GM12875 (cell line): Measurements from ENCODE around the gene MITF.

Experiments
- H3K4me3 ChIP-seq: one replicate; pipeline ENCODE4 v1.5.1; 2011; ENCODE audit warnings: low read depth, low read length, control low read depth
- TF ChIP-seq, protein P1 (sequence below): IDR thresholded peaks from 2 replicates; pipeline ENCODE4 v1.5.1; 2011; ENCODE audit warnings: low read depth, mild to moderate bottlenecking, control low read depth, inconsistent platforms, low read length, moderate library complexity, borderline replicate concordance; ENCODE audit not compliant: insufficient read depth

The MITF gene

DNA sequence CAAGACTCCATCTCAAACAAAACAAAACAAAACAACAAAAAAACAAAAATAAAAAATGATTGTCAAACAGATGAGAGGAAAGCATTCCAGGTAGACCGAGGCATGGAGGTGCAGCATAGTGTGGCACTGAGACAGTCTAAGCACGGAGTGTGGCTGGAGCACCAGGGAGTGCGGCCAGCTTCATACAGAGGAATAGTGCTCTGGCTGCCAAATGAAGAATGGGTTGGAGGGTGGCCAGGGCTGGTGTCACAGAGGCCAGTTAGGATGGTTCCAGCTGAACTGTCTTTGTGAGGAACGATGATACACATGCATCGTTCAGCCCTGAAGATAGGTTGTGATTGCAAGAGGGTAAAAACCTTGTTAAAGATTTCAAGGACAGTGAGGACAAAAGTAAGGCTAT lies 28.3 kb downstream of the MITF start:
- TF ChIP-seq, protein P1, sequence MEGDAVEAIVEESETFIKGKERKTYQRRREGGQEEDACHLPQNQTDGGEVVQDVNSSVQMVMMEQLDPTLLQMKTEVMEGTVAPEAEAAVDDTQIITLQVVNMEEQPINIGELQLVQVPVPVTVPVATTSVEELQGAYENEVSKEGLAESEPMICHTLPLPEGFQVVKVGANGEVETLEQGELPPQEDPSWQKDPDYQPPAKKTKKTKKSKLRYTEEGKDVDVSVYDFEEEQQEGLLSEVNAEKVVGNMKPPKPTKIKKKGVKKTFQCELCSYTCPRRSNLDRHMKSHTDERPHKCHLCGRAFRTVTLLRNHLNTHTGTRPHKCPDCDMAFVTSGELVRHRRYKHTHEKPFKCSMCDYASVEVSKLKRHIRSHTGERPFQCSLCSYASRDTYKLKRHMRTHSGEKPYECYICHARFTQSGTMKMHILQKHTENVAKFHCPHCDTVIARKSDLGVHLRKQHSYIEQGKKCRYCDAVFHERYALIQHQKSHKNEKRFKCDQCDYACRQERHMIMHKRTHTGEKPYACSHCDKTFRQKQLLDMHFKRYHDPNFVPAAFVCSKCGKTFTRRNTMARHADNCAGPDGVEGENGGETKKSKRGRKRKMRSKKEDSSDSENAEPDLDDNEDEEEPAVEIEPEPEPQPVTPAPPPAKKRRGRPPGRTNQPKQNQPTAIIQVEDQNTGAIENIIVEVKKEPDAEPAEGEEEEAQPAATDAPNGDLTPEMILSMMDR, result no peak
- no peak overlapping the region for H3K4me3 ChIP-seq

DNA sequence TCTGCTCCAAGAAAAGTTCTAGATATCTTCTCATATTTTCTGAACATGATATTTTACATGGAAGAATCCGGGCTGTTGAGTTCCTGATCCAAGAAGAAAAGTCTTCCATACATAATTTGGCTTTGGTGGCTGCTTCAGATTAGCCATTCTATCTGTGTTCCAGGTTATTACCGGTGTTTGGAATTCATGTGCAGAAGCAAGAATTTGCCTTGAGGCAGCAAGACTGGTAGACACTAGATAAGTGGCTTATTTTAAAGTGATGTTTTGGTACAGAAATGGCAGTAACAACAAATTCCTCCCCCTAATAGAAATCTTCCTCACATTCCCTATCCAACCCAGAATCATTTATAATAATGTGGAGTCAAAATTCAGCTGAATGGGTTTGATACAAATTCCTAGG lies 29.2 kb downstream of the MITF start:
- TF ChIP-seq, protein P1, result no peak
- no peak overlapping the region for H3K4me3 ChIP-seq

DNA sequence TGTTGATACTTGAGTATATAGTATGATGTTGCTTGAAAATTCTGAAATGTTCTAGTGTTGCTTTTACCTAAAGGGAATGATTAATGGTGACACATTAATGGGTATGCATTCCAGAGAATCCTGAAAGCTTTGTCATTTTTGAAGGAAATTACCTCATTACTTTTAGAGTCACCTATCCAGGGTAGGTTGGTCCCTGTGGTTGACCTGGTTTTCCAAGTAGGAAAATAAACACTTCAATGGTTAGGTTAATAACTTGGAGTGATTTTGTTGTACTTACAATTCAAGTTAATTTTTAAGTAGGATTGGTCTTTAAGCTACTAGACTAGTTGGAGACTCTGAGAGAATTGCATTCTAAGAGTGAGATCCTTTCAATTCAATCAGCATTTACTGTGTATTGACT lies 31.0 kb downstream of the MITF start:
- TF ChIP-seq, protein P1, result no peak
- no peak overlapping the region for H3K4me3 ChIP-seq

DNA sequence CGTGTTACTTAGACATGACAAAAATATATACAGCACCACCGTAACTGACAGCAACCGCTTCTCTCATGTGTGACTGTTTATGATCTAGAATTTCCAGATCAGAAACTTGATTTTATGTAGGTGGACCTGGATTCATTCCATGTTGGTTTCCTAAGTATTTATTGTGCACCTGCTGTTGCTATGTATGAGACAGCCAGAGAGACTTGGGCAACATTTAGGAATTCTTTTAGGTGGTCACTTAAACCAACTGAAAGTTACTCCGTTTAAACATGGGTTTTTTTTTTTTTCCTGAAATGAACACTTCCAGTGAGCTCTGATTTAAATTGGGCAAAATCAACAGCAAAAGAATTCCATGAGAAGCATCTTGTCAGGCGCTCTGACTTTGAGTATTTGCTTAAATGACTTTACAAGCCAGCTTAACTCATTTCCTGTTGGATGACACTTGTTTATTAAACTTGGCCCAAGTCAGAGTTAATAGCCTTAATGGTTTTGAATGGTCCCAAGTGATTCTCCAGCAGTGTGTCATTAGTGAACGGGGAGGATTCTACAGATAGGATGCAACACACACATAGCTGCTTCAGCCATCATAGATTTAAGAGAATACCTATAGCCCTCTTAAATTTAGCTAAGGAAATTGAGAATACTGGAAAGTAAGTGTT lies 31.8 kb downstream of the MITF start:
- no peak overlapping the region for H3K4me3 ChIP-seq
- TF ChIP-seq, protein P1, result no peak

DNA sequence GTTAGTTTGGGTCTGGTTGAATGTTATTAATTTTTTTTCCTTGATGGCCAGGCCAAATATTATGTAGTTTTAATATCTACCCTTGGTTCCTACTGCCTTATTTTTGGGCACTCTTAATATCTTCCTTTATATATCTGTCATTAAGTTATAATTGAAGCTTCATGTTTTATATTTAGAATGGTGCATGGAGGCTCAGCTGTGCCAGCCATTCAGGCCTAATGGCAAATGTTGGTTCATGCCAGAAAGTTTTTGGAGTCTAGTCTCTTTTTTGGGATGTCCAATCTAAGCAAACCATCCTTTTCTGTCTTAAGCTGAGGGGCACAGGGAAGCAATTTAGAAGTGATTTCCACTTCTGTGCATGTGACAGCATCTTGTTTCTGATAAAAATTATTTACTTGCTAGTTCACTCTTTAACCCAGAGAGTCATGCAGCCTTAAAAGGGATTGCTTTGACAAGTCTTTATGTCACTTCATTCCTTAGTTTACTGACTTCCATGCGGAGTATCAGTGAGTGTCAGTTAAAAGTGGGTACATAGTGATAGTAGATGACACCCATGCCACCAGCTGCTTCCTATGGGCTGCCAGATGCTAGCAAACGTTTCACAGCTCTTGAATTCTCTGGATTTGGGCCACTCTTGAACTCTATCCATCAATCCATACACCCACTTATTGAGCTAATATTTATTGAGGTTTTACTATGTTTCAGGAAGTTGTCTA lies 33.0 kb downstream of the MITF start:
- TF ChIP-seq, protein P1, result no peak
- H3K4me3 ChIP-seq, result no peak overlapping the region

DNA sequence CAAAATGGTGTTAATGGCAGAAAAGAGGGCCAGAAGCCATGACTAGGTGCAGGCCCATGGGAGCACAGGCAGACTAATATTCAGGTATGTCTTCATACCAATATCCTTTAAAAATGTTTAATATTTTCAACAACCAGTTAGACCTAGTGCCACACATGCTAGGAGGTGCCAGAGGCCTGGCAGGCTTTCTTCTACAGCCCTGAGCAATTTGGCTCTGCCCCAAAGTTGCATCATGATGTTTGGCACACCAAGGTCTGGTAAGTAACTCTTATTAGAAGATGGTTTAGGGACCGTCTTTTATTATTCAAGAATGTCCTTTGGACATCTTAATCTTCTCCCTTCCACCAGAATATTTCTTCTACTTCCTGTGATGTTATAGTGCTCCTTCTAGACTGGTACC lies 34.8 kb downstream of the MITF start:
- no peak overlapping the region for H3K4me3 ChIP-seq
- TF ChIP-seq, protein P1, result no peak

DNA sequence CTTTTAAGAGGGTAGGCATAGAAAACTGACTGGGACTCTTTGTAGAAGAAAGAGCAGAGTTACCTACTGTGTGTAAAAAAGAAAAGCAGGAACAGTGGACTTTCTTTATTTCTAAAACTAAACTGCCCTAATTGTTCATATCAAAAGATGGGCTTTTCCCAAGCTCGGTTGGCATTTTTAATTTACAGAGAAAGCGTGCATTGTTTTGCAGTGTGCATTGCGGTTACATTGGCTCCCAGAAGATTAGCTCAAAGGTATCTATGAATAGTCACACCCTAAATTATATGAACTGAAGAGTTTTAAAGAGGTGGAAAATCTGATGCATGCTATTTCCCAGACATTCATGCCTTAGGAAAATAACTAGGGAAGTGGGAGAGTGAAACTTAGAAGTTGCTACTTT lies 36.5 kb downstream of the MITF start:
- TF ChIP-seq, protein P1, result no peak
- no peak overlapping the region for H3K4me3 ChIP-seq
